Suppressor macrophage treated with lipopolysaccharide for 1 hour (primary cell): ENCODE data around the gene COX8C.
"Not testable (repeated sequence)": the region's sequence is repeated elsewhere in the genome, so short reads cannot be mapped to it uniquely, and the experiment has no call there.

Experiments used
- DNase-seq, 3 donors: peaks; one replicate each; pipeline ENCODE4 v3.0.0-alpha.2; 2020 to 2022

COX8C gene

GRCh38 chr14:93322929-93323599 lies 23.9 kb upstream of the COX8C start:
- peak; percentile 39 to 61 (median 57) for DNase-seq

DNA sequence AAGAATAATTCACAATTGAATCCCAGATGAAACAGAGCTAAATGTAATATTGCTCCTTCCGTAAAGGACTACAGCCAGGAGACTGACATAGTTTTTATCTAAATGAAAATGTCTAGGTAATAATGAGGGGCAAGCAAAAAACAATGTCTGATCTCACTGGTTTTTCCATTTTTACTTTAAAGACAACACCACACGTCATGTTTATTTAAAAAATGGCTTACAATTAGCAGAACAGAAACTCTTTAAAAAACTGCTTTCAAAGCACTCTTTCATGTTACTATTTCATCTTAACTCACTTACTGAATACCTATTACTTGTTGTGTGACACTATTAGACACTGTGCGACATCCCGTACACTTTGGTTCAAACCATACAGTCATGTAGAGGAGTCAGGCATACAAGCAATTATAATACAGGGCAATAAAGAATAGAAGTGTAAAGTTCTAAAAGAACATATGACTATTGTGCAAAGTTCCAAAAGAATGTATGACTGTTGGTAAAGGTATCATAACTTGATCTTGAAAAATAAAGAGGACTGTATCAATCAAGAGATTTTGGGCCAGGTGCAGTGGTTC lies 23.3 kb upstream of the COX8C start:
- DNase-seq, result peak; percentile 48 to 89 (median 87)

- DNase-seq, result no peak
Observed at GRCh38 chr14:93326196-93326595, 20.8 kb upstream of the COX8C start.

DNA sequence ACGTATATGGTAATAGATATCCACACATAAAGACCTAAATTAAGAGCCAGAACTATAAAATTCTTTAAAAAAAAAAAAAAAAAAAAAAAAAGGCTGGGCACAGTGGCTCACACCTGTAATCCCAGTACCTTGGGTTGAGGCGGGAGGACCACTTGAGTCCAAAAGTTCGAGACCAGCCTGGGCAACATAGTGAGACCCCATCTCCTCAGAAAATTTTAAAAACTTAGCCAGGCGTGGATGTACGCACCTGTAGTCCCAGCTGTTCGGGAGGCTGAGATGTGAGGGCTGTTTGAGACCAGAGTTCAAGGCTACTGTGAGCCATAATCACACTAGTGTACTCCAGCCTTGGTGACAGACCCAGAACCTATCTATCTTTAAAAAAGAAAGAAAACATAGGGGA lies 18.4 kb upstream of the COX8C start:
- DNase-seq, result no peak

GRCh38 chr14:93329965-93330608 lies 16.9 kb upstream of the COX8C start:
- no peak for DNase-seq

GRCh38 chr14:93330609-93331000 lies 16.4 kb upstream of the COX8C start:
- no peak for DNase-seq

DNA sequence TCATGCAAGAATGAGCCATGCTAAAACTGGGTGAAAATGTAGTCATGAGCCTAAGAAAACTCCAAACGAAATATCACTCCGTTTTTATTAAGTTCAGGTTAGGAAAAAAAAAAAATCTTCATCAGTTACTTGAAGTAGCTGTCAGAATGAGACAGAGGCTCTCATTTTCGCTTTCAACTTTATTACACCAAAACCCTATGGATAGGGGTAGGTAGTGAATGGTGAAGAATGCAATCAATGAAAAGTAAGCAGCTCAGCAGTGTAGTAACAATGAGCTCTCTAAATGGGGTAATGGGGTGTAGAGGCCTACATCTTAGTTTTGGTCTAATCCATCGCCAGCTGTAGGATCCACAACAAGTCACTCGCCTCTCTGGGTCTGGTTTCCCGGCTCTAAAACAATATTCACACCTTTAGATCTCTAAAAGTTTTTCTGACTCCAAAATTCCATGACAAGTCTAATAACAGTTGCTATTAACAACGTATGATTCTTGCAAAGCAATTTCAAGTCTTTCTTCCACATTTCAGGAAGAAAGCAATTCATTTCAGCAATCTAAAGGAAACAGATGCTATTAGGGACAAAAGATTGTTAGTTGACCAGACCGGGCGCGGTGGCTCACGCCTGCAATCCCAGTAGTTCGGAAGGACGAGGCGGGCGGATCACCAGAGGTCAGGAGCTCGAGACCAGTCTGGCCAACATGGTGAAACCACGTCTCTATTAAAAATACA lies 15.8 kb upstream of the COX8C start:
- DNase-seq, result peak in 2 of 3 donors; percentile 32 to 41

DNA sequence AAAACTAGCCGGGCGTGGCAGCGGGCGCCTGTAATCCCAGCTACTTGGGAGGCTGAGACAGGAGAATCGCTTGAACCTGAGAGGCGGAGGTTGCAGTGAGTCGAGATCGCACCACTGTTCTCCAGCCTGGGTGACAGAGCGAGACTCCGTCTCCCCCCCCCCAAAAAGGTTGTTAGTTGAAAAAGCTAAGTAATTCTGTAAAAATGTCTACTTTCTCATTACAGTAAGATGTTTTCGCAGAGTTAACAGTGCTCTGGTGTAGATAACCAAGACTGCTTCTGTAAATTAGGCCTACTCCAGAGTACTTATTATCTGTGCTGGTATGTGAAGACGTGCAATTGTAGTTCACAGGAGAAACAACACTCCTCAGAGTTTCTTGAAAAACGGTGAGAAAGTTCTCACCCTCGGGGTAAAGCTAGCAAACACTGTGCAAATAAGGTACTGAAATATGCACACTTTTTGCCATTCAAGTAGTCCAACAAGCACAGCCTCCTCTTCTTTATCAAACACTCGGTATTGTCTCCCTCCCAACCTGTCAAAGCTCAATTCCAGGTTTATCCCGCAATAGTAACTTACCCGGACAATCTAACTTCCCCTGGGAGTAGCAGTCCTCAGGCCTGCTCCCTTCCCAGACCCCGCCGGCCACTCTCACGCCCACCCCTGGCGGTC lies 15.1 kb upstream of the COX8C start:
- no peak for DNase-seq

DNA sequence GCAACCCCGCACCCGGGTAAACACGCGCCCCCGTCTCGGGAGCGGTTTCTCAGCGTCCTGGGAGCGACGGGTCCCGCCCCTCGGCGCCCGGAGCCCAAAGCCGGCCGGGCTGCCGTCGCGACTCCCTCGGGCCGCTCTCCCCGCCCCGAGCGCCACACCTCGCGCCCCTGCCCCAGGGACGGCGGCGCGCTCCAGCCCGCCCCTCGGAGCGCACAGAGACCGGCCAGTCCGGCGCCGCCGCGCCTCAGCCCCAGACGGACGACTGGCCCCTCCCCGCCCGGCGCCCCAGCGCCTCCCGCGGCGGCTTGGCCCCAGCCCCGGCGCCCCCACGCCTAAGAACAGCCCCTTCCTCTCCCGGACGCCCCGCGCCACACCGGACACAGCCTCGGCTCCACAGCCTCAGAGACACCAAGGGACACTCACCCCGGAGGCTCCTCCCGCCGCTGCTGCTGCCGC lies 14.6 kb upstream of the COX8C start:
- DNase-seq, result peak; percentile 73 to 87 (median 74)

DNA sequence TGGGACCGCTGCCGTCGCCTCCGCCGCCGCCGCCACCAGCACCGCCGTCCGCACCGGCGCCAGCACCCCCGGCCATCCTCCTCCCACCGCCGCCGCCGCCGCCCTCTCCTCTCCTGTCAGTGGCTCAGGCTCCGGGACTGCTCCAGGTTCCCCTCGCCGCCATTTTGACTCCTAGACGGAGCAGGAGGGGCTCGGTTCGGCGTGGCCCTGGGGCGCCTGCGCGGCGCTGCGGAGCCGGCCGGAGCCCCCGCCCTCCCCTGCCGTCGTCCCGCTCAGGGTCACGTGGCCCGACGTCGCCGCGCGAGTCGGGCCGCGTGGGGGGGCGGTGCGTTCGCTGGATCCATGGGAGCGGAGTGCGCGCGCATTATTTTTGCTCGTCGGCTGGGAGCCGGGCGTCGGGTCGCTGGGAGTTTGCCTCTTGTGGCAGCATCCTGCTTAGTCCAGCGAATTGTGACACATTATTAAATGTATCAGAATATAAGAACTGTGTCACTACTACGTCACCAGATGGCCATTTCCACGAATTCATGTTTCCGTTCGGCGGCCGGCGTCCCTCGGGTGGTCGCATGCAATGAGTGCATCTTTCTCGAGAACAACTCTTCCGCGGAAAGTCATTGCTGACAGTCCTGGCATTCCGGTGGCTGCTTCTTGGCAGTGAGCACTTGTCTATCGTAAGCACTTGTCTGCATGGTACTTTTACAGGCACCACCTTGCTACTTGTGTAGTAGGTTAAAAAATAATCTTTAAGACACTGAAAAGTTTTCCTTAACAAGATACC lies 13.9 kb upstream of the COX8C start, which contains the start of gene BTBD7:
Gene BTBD7 (minus strand): TSS at position 184 of the 778 bp plus-strand sequence. CDS start 36,985 bp downstream, outside the sequence.
- peak; percentile 99 to 100 (median 100) for DNase-seq

DNA sequence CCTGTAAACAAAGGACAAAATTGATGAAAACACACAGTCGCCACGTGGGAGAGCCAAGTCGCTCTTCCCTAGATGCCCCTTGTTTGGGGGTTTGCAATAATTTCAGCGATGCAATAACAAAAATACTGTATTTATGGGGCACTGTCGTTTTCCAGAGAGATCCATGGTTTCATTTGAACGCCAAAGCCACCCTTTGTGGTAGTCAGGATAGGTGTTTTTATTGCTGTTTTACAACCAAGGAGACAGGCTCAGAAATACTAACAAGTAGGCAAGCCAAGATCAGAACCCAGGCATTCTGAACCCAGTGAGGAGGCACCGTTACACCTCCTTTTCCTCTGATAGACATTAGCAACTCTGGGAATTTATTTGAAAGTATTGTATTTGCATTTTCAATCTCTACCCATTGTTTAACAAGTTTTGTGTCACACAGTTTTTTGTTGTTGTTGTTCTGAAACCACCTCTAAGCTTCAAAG lies 13.3 kb upstream of the COX8C start:
- no peak for DNase-seq

GRCh38 chr14:93337143-93337753 lies 9.7 kb upstream of the COX8C start:
- no peak for DNase-seq

DNA sequence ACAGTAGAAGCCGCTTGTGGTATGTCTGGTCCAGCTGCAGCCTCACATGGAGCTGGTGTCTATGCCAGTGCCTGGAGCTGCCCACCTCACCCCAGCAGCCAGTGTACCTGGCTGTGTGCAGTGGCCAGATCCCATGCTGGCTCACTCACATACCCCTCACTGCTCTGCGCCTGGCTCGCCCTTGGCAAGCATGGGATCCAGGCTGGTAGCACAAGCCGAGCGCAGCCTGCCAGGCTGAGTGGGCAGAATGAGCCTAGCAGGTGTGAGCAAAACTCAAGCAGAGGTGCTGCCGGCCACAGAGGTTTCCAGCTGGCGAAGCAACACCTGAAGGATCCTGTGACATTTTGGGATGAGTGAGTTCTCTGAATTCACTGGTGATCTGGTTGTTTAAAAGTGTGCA lies 9.1 kb upstream of the COX8C start:
- no peak for DNase-seq

DNA sequence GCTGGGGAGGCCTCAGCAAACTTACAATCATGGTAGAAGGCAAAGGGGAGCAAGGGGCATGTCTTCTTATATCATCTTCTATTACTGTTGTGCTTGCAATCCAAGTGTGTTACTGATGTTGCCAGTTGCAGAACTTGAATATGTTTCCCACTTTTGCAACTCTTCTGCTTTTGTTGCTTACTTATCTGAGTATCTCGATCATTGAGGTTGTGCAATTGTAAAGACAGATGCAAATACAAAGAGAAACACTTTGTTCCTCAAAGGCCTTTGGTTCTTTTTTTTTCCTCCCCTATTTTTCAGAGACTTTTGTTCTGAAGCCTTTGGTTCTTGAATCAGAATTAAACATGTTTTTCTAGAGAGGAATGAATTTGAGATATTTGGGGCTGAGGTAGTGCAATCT lies 3.7 kb upstream of the COX8C start:
- peak; percentile 61 to 85 (median 83) for DNase-seq

GRCh38 chr14:93343797-93344196 lies 3.2 kb upstream of the COX8C start:
- DNase-seq, result no peak

DNA sequence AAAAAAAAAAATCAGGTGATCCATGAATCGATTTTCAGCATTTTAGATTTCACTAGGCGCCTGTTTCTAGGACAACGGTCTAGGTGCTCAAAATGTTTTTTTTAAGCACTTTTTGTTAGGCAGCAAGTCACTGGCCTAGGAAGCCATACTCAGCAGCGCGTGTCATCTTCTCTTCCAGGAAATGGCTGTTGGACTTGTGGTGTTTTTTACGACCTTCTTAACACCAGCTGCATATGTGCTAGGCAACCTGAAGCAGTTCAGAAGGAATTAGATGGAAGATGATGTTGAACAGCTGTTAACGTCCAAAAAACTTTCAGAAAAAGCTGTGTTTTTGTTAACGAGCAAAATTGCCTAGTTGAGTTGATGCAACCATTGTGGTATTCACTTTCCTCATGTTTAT lies 868 bp downstream of the COX8C start:
- no peak for DNase-seq

GRCh38 chr14:93348292-93348691 lies 1.3 kb downstream of the COX8C start:
- no peak for DNase-seq

GRCh38 chr14:93354873-93355272 lies 7.9 kb downstream of the COX8C start:
- not testable (repeated sequence) for DNase-seq

DNA sequence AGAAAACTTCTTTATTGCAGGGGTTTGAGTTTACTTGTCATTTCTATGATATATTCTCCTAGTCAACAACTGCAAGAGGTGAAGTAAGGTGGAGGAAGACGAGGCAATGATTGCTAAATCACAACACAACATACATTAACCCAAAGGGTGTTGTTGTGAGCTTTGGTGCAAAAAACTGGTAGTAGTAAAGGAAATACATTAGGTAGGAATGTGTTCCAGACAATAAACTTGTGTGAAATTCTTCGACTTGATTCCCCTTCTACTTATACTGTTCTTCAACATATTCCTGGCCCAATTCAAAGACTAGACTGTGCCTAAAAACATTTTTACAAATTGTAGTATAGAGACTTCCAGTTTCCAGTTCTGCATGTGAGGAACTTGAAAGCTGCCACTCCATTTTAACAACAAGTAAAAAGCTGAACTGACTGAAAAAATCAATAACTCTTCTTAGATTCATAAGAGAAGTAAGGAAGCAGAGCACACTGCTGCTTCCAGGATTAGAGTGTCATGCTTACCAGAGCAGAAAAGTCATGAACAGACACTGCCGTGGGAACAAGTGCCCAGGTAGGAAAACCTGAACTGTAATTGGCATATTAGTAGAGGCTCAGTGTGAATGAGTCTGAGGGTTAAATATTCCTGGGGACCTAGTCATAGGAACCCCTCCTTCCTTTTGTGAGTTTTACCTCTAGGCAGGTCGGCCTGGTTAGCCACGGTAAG lies 22.2 kb downstream of the COX8C start:
- peak in 1 of 3 donors; percentile 17 for DNase-seq

- DNase-seq, result peak; percentile 70 to 82 (median 77)
Observed at GRCh38 chr14:93369713-93370266, 22.8 kb downstream of the COX8C start.
